Activated T-cell treated with anti-CD3 and anti-CD28 coated beads, Interleukin-2, amount 50 U/mL, for 72 hours (primary cell): ENCODE measurements around the gene MYH16. TPM values are rescaled to one million over a fixed set of nuclear protein-coding genes. Genes with fewer than 3 reads are reported as not detected.
"Not testable (repeated sequence)": the region's sequence is repeated elsewhere in the genome, so short reads cannot be mapped to it uniquely, and the experiment has no call there.

Source experiments
- ATAC-seq, 2 donors: fragments of 150-1000 bp; cut with Tn5 transposase; replicated peaks in 1 of 2; 2 replicates each; pipeline ENCODE4 v1.10.0; 2021; ENCODE audit warnings: moderate library complexity in 2 of 2, mild to moderate bottlenecking in 1 of 2
- DNase-seq, 2 donors: peaks; one replicate each; pipeline ENCODE4 v3.0.0; 2021 to 2022; ENCODE audit warnings: mixed read lengths in 1 of 2
- H3K27ac Mint-ChIP-seq: one replicate; pipeline ENCODE4 v1.8.0; 2022; ENCODE audit warnings: mild to moderate bottlenecking, moderate library complexity, mixed read lengths
- H3K27me3 Mint-ChIP-seq: one replicate; pipeline ENCODE4 v1.8.0; 2022; ENCODE audit warnings: low read depth, mixed read lengths
- H3K36me3 Mint-ChIP-seq, 2 donors: one replicate each; pipeline ENCODE4 v1.8.0; 2022; ENCODE audit warnings: mixed read lengths in 2 of 2, mild to moderate bottlenecking in 1 of 2; ENCODE audit not compliant: insufficient read depth in 2 of 2
- H3K4me1 Mint-ChIP-seq: one replicate; pipeline ENCODE4 v1.8.0; 2022; ENCODE audit warnings: low read depth, mixed read lengths
- H3K4me3 Mint-ChIP-seq, 2 donors: one replicate each; pipeline ENCODE4 v1.8.0; 2022; ENCODE audit warnings: mild to moderate bottlenecking in 2 of 2, mixed read lengths in 2 of 2, moderate library complexity in 2 of 2
- H3K9me3 Mint-ChIP-seq, 2 donors: one replicate each; pipeline ENCODE4 v1.8.0; 2022; ENCODE audit warnings: mixed read lengths in 2 of 2
- total RNA-seq, 2 donors: library from RNA; stranded (reverse); gene quantifications; one replicate each; pipeline ENCODE4 v1.2.3, GENCODE V29; 2022

MYH16 gene
- total RNA-seq, 2 donors from 2014 or later: not detected

DNA sequence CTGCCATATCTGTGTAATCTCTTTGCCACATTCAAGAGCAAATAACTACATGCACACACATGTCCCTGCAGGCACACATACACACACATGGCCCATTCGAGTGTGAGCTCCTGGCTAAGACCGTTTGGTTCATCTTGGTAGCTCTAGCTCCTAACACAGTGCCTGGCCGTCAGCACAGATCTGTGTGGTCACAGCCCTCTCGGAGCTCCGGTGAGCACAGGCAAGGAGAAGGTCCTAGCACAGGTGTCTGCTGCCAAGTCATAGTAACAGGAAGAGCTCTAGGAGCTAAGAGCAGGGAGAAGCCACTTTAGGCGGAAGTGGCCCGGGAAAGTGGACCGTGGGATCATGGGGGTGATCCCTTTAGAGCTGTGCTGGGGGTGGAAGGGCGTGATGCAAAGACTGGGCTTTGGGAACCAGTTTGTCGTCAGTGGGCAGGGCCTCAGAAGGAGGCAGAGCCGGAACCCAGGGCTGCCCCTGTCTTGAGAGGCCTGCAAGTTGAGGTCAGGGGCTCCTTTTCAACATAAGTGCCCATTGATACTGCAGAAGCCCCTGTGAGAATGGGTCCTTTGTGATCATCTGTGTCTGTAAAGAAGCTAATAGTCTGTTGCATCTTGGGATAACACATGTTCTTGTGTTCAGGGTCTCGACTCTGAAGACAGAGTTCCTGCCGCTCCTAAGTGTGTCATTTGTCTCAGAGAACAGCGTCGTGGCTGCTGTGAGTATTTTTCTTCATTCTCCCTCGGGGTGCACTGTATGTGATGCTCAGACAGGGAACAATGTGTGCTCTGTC lies 85.3 kb downstream of the MYH16 start:
- DNase-seq: no peak
- Mint-ChIP-seq H3K4me1 (no peaks in the 10 kb centered on the region), H3K9me3 (no peaks in the 10 kb centered on the region), H3K27ac (no peak overlapping the region), H3K4me3 (no peak overlapping the region), H3K36me3 (peaks cover 4 to 16% of the 10 kb centered on the region in 2 donors), H3K27me3 (no peaks in the 10 kb centered on the region)
- no peak for ATAC-seq

GRCh38 chr7:99358521-99358920 lies 85.9 kb downstream of the MYH16 start:
- H3K4me1 Mint-ChIP-seq, H3K27ac Mint-ChIP-seq, H3K9me3 Mint-ChIP-seq, H3K4me3 Mint-ChIP-seq, H3K27me3 Mint-ChIP-seq, DNase-seq, ATAC-seq: not testable (repeated sequence)
- H3K36me3 Mint-ChIP-seq: peaks cover 4 to 18% of the 10 kb centered on the region in 2 donors

- no peak overlapping the region for H3K4me3 Mint-ChIP-seq
- H3K4me1 Mint-ChIP-seq: no peaks in the 10 kb centered on the region
- H3K27ac Mint-ChIP-seq: no peak overlapping the region
- peaks cover 4 to 19% of the 10 kb centered on the region in 2 donors for H3K36me3 Mint-ChIP-seq
- H3K9me3 Mint-ChIP-seq: no peaks in the 10 kb centered on the region
- ATAC-seq (no peak), DNase-seq (no peak)
- H3K27me3 Mint-ChIP-seq: no peaks in the 10 kb centered on the region
Observed at GRCh38 chr7:99359465-99360154, 87.0 kb downstream of the MYH16 start.

Other genes with a start within 250 kb of the MYH16 start
- 10 to 100 TPM; 15.9 to 18.8 TPM for gene SMURF1, start 128.7 kb upstream of the MYH16 start, total RNA-seq
- gene KPNA7, start 64.7 kb upstream of the MYH16 start, total RNA-seq: under 1 TPM in 1 of 2 donors, not detected in 1; 0.14 TPM
- gene ARPC1A, start 53.1 kb downstream of the MYH16 start, total RNA-seq: 10 to 100 TPM; 62.3 to 69.8 TPM
- gene ARPC1B, start 101.9 kb downstream of the MYH16 start, total RNA-seq: 100 to 1,000 TPM; 202 to 208 TPM
- gene PDAP1, start 135.8 kb downstream of the MYH16 start, total RNA-seq: 100 to 1,000 TPM in 1 of 2 donors, 10 to 100 TPM in 1; 95.0 to 108 TPM
- gene BUD31, start 136.1 kb downstream of the MYH16 start, total RNA-seq: 100 to 1,000 TPM; 218 to 228 TPM
- gene PTCD1, start 166.0 kb downstream of the MYH16 start, total RNA-seq: 1 to 10 TPM; 6.1 to 8.9 TPM
- gene CPSF4, start 166.1 kb downstream of the MYH16 start, total RNA-seq: 10 to 100 TPM; 59.2 to 65.9 TPM
- 100 to 1,000 TPM; 218 to 229 TPM for gene ATP5MF, start 193.3 kb downstream of the MYH16 start, total RNA-seq
- gene ZNF789, start 200.1 kb downstream of the MYH16 start, total RNA-seq: 10 to 100 TPM; 16.0 to 18.8 TPM
- 10 to 100 TPM; 28.2 to 36.5 TPM for gene ZNF394, start 227.4 kb downstream of the MYH16 start, total RNA-seq
- 1 to 10 TPM; 9.3 to 9.9 TPM for gene ZKSCAN5, start 231.8 kb downstream of the MYH16 start, total RNA-seq